ENCODE data around the gene ADGRG1. TPM values are rescaled to one million over a fixed set of nuclear protein-coding genes. Genes with fewer than 3 reads are reported as not detected.

ADGRG1 gene
- total RNA-seq, 1 donor from 2014 or later = 116 TPM

- Mint-ChIP-seq H3K4me1 (ENCODE audit: low read depth, unreplicated experiment) (peaks cover 22% of the 10 kb centered on the region), H3K27me3 (ENCODE audit: unreplicated experiment) (peaks cover 4% of the 10 kb centered on the region), H3K36me3 (ENCODE audit: unreplicated experiment) (peaks cover 3% of the 10 kb centered on the region), H3K4me3 (ENCODE audit: unreplicated experiment) (no peak overlapping the region), H3K27ac (ENCODE audit: unreplicated experiment) (no peak overlapping the region), H3K9me3 (ENCODE audit: unreplicated experiment) (no peaks in the 10 kb centered on the region)
- no peak for TF ChIP-seq CTCF (IDR thresholded peaks at IDR 0.05; ENCODE audit: partially characterized antibody, unreplicated experiment)
- no peak for DNase-seq
Measured at GRCh38 chr16:57606147-57606846, 22.1 kb upstream of the ADGRG1 start.

- Mint-ChIP-seq H3K27ac (ENCODE audit: unreplicated experiment) (no peak overlapping the region), H3K4me1 (ENCODE audit: low read depth, unreplicated experiment) (peaks cover 22% of the 10 kb centered on the region), H3K27me3 (ENCODE audit: unreplicated experiment) (peaks cover 4% of the 10 kb centered on the region), H3K36me3 (ENCODE audit: unreplicated experiment) (no peaks in the 10 kb centered on the region), H3K4me3 (ENCODE audit: unreplicated experiment) (no peak overlapping the region), H3K9me3 (ENCODE audit: unreplicated experiment) (no peaks in the 10 kb centered on the region)
- no peak for TF ChIP-seq CTCF (IDR thresholded peaks at IDR 0.05; ENCODE audit: partially characterized antibody, unreplicated experiment)
- DNase-seq = no peak
Measured at GRCh38 chr16:57606847-57607501, 21.5 kb upstream of the ADGRG1 start.

- H3K4me3 Mint-ChIP-seq (ENCODE audit: unreplicated experiment) = no peak overlapping the region
- no peaks in the 10 kb centered on the region for H3K9me3 Mint-ChIP-seq (ENCODE audit: unreplicated experiment)
- no peaks in the 10 kb centered on the region for H3K36me3 Mint-ChIP-seq (ENCODE audit: unreplicated experiment)
- no peak for DNase-seq
- peaks cover 24% of the 10 kb centered on the region for H3K4me1 Mint-ChIP-seq (ENCODE audit: low read depth, unreplicated experiment)
- no peak overlapping the region for H3K27ac Mint-ChIP-seq (ENCODE audit: unreplicated experiment)
- H3K27me3 Mint-ChIP-seq (ENCODE audit: unreplicated experiment) = peaks cover 4% of the 10 kb centered on the region
- TF ChIP-seq CTCF (IDR thresholded peaks at IDR 0.05; ENCODE audit: partially characterized antibody, unreplicated experiment) = no peak
Measured at GRCh38 chr16:57607676-57608461, 20.6 kb upstream of the ADGRG1 start.

GRCh38 chr16:57608462-57609113 lies 19.8 kb upstream of the ADGRG1 start:
- Mint-ChIP-seq H3K36me3 (ENCODE audit: unreplicated experiment) (no peaks in the 10 kb centered on the region), H3K9me3 (ENCODE audit: unreplicated experiment) (no peaks in the 10 kb centered on the region), H3K27me3 (ENCODE audit: unreplicated experiment) (peaks cover 4% of the 10 kb centered on the region), H3K27ac (ENCODE audit: unreplicated experiment) (no peak overlapping the region), H3K4me3 (ENCODE audit: unreplicated experiment) (no peak overlapping the region), H3K4me1 (ENCODE audit: low read depth, unreplicated experiment) (peaks cover 24% of the 10 kb centered on the region)
- TF ChIP-seq CTCF (IDR thresholded peaks at IDR 0.05; ENCODE audit: partially characterized antibody, unreplicated experiment) = no peak
- no peak for DNase-seq

Data from glutamatergic neuron (in vitro differentiated cells).